Mesothelial cell of epicardium (in vitro differentiated cells): ENCODE measurements around the gene DENND1A. TPM values are rescaled to one million over a fixed set of nuclear protein-coding genes. Genes with fewer than 3 reads are reported as not detected.

ENCODE experiments used
- DNase-seq, 2 experiments: peaks; one replicate each; pipeline ENCODE4 v3.0.0; 2021; ENCODE audit warnings: low spot score in 2 of 2; ENCODE audit not compliant: unreplicated experiment in 2 of 2
- H3K27ac Mint-ChIP-seq: 2 replicates; pipeline ENCODE4 v1.8.0; 2021; ENCODE audit warnings: mixed read lengths
- H3K27me3 Mint-ChIP-seq: 2 replicates; pipeline ENCODE4 v1.8.0; 2021; ENCODE audit warnings: low read depth, mixed read lengths
- H3K36me3 Mint-ChIP-seq: 2 replicates; pipeline ENCODE4 v1.8.0; 2021; ENCODE audit warnings: mixed read lengths
- H3K4me1 Mint-ChIP-seq: 2 replicates; pipeline ENCODE4 v1.8.0; 2021; ENCODE audit warnings: mixed read lengths
- H3K4me3 Mint-ChIP-seq: 2 replicates; pipeline ENCODE4 v1.8.0; 2021; ENCODE audit warnings: mild to moderate bottlenecking, moderate library complexity, mixed read lengths
- H3K9me3 Mint-ChIP-seq: 2 replicates; pipeline ENCODE4 v1.8.0; 2021; ENCODE audit warnings: mixed read lengths
- total RNA-seq: library from RNA; stranded (reverse); gene quantifications from 3 replicates; pipeline ENCODE4 v1.2.1, GENCODE V29; 2021
- TF ChIP-seq, protein P1 (sequence below): fragments of 200-600 bp; sonication (generic); IDR thresholded peaks from one replicate; pipeline ENCODE4 v1.5.0; 2021; ENCODE audit warnings: antibody characterized with exemption; ENCODE audit not compliant: unreplicated experiment

DENND1A gene
- total RNA-seq, 1 donor from 2014 or later: 23.4 TPM

DNA sequence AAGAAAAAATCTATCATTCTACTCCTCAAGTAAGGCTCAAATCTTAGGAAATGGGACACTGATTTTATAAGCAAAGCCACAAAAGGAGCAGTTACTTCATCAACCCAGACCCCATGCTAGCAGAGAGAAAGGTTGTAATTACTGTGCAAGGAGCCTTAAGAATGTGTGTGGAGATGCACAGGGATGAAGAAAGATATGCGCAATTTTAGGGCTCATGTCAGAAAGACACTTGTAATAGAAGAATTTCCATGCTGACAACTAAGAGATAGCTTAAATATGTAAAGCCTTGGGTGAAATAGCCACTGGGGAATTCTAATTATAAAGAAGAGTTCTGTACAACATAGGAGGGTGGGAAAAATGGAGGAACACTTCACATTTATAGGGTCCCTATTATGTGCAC, 432.1 kb downstream of the DENND1A start:
- Mint-ChIP-seq H3K4me3 (no peak overlapping the region), H3K9me3 (peaks cover 4% of the 10 kb centered on the region), H3K36me3 (no peaks in the 10 kb centered on the region), H3K27me3 (no peaks in the 10 kb centered on the region), H3K4me1 (no peaks in the 10 kb centered on the region), H3K27ac (no peak overlapping the region)
- DNase-seq: no peak
- TF ChIP-seq, protein P1, sequence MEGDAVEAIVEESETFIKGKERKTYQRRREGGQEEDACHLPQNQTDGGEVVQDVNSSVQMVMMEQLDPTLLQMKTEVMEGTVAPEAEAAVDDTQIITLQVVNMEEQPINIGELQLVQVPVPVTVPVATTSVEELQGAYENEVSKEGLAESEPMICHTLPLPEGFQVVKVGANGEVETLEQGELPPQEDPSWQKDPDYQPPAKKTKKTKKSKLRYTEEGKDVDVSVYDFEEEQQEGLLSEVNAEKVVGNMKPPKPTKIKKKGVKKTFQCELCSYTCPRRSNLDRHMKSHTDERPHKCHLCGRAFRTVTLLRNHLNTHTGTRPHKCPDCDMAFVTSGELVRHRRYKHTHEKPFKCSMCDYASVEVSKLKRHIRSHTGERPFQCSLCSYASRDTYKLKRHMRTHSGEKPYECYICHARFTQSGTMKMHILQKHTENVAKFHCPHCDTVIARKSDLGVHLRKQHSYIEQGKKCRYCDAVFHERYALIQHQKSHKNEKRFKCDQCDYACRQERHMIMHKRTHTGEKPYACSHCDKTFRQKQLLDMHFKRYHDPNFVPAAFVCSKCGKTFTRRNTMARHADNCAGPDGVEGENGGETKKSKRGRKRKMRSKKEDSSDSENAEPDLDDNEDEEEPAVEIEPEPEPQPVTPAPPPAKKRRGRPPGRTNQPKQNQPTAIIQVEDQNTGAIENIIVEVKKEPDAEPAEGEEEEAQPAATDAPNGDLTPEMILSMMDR: no peak

DNA sequence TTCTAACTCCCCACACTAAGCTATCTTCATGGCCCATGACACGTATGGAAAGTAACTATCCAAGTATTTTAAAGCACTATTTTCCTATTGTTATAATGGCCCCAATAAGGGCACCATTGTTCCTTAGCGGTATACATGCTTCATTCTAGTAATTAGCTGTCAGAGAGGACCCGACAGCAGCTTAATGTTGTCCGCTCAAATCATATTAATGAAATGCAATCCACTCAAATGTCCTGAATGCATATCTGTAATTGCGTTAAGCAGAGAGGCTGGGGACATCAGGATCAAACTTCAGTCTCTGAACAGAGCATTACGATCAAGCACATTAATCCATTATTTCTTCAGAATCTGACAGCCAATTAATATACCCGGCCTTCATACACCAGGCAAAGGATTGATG, 434.2 kb downstream of the DENND1A start:
- TF ChIP-seq, protein P1: no peak
- no peak for DNase-seq
- H3K4me1 Mint-ChIP-seq: no peaks in the 10 kb centered on the region
- no peaks in the 10 kb centered on the region for H3K9me3 Mint-ChIP-seq
- H3K4me3 Mint-ChIP-seq: no peak overlapping the region
- H3K27me3 Mint-ChIP-seq: no peaks in the 10 kb centered on the region
- H3K36me3 Mint-ChIP-seq: no peaks in the 10 kb centered on the region
- no peak overlapping the region for H3K27ac Mint-ChIP-seq

DNA sequence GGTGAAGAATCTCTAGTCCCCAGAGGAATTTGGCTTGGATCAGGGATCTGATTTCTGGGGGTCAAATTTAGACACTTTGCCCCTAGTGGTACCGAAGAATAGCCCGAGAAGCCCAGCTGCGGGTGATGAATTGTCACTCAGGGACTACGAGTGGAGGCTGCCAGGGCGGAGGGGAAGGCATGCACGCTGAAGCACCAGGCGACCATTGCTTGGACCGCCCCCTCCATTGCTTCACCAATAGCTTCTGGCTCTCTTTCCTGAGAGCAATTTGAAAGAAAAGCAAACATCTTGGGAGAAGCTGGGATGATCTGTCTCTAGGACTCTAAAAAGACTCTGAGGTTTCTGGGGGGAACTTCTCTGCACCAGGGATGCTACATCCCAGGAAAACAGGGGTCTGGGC, 436.3 kb downstream of the DENND1A start:
- Mint-ChIP-seq H3K4me3 (no peak overlapping the region), H3K9me3 (no peaks in the 10 kb centered on the region), H3K4me1 (no peaks in the 10 kb centered on the region), H3K27me3 (no peaks in the 10 kb centered on the region), H3K36me3 (no peaks in the 10 kb centered on the region), H3K27ac (no peak overlapping the region)
- DNase-seq: no peak
- TF ChIP-seq, protein P1: no peak

DNA sequence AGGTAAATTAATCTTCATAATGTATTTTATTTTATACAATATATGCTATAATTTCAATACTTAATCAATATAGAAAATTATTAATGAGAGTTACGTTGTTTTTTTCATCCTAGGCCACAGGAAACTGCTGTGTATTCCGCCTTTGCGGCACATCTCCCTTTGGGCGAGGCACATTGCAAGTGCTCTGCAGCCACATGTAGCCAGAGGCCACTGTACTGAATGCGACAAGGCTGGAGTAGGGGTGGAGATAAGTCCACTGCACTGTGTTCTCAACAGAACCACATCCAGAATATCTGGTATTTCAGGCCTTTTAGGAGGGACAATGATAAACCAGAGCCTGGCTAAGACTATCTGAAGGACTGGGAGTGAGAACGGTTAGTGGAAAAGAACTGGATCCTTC, 439.2 kb downstream of the DENND1A start:
- Mint-ChIP-seq H3K9me3 (no peaks in the 10 kb centered on the region), H3K36me3 (no peaks in the 10 kb centered on the region), H3K27ac (no peak overlapping the region), H3K4me3 (no peak overlapping the region), H3K4me1 (no peaks in the 10 kb centered on the region), H3K27me3 (no peaks in the 10 kb centered on the region)
- DNase-seq: no peak
- TF ChIP-seq, protein P1: no peak

DNA sequence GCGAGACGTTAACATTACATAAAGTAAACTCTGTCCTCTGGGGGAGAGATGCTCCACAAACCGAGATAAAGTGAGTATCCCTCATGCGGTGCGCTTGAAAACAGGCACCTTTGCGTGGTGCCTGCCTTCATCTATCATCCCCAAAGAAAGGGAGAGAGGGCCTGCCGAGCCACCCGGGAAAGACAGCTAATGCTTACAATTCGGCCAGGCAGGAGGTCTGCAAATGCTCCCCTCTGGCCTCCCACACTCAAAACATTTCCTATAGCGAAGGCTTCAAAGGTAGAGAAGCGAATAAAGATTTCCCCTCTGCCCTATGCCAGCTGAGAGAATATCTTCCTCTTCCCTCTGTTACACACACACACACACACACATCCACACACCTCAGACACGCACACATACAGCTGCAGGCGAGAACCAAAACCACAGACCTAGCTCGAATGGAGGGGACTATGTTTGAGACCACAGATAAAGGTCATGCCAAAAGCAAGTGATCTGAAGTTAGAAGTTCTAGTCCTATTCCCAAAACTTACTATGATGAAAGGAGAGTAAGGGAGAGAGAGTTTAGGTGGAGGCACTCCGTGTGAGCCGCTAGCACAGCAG, 441.1 kb downstream of the DENND1A start:
- Mint-ChIP-seq H3K27me3 (no peaks in the 10 kb centered on the region), H3K4me1 (no peaks in the 10 kb centered on the region), H3K27ac (no peak overlapping the region), H3K4me3 (no peak overlapping the region), H3K9me3 (no peaks in the 10 kb centered on the region), H3K36me3 (no peaks in the 10 kb centered on the region)
- TF ChIP-seq, protein P1: no peak
- DNase-seq: no peak
